ENCODE results near the gene PPM1H.

Gene PPM1H

DNA sequence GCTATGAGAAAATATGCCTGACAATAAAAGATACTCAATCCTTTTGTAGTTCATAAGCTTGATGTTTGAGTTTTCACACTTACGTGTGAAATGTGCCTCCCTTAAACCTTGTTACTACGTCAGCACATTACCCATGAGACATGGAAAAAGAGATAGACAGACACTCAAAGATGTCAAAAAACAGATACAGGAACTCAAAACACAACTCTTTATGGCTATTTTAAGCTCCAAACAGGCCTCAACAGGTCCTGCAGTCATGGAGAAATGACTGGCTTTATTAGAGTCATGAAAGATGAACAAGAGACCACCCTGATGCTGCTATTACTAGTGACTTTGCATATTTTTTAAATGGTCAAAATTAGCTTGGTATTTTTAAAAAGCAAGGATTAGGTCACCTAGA lies 283.8 kb downstream of the PPM1H start:
- no peak for DNase-seq (ENCODE audit: low read depth, low spot score)
- Histone ChIP-seq H3K36me3 (ENCODE audit: insufficient read depth, low read length) (no peaks in the 10 kb centered on the region), H3K9ac (ENCODE audit: insufficient read length) (no peak overlapping the region), H3K4me3 (no peak overlapping the region), H3K27ac (no peak overlapping the region), H3K9me3 (ENCODE audit: low read depth, low read length) (no peaks in the 10 kb centered on the region)
- TF ChIP-seq EZH2 (IDR thresholded peaks at IDR 0.05), result no peak
- TF ChIP-seq FOXP2 (optimal IDR thresholded peaks at IDR 0.05; ENCODE audit: control extremely low read depth, extremely low read length, insufficient read depth), result no peak
- no peak for TF ChIP-seq POLR2AphosphoS5 (IDR thresholded peaks at IDR 0.05; ENCODE audit: borderline replicate concordance, low read depth, low read length)

- Histone ChIP-seq H3K36me3 (ENCODE audit: insufficient read depth, low read length) (no peaks in the 10 kb centered on the region), H3K4me3 (no peak overlapping the region), H3K9me3 (ENCODE audit: low read depth, low read length) (no peaks in the 10 kb centered on the region), H3K27ac (no peak overlapping the region), H3K9ac (ENCODE audit: insufficient read length) (no peak overlapping the region)
- no peak for DNase-seq (ENCODE audit: low read depth, low spot score)
- no peak for TF ChIP-seq POLR2AphosphoS5 (IDR thresholded peaks at IDR 0.05; ENCODE audit: borderline replicate concordance, low read depth, low read length)
- no peak for TF ChIP-seq FOXP2 (optimal IDR thresholded peaks at IDR 0.05; ENCODE audit: control extremely low read depth, extremely low read length, insufficient read depth)
Observed at GRCh38 chr12:62649412-62650138, 285.4 kb downstream of the PPM1H start.

GRCh38 chr12:62647586-62647985 lies 287.4 kb downstream of the PPM1H start:
- Histone ChIP-seq H3K36me3 (ENCODE audit: insufficient read depth, low read length) (no peaks in the 10 kb centered on the region), H3K4me3 (no peak overlapping the region), H3K9ac (ENCODE audit: insufficient read length) (no peak overlapping the region), H3K9me3 (ENCODE audit: low read depth, low read length) (no peaks in the 10 kb centered on the region), H3K27ac (no peak overlapping the region)
- TF ChIP-seq FOXP2 (optimal IDR thresholded peaks at IDR 0.05; ENCODE audit: control extremely low read depth, extremely low read length, insufficient read depth) (no peak), EZH2 (IDR thresholded peaks at IDR 0.05) (no peak), POLR2AphosphoS5 (IDR thresholded peaks at IDR 0.05; ENCODE audit: borderline replicate concordance, low read depth, low read length) (no peak)
- DNase-seq (ENCODE audit: low read depth, low spot score), result no peak

DNA sequence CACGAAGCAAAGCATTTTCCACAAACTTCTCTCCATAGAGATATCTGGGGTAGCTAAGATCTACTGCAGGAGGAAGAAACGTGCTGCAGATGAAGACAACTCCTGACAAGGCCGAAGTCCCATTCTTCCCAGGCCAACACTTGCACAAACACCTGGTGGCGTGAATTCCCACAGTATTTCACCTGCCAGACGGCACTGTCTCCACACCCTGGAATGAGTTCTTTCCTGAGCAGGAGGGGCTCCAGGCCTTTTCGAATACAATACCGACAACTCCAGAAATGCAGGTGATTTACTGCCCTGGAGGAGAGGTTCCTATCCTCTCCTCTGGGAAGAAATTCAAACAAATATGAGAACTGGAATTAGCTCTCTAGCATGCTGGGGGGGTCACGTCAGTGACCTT lies 288.4 kb downstream of the PPM1H start:
- no peak for DNase-seq (ENCODE audit: low read depth, low spot score)
- Histone ChIP-seq H3K36me3 (ENCODE audit: insufficient read depth, low read length) (no peaks in the 10 kb centered on the region), H3K27ac (no peak overlapping the region), H3K9me3 (ENCODE audit: low read depth, low read length) (no peaks in the 10 kb centered on the region), H3K9ac (ENCODE audit: insufficient read length) (no peak overlapping the region), H3K4me3 (no peak overlapping the region)
- TF ChIP-seq FOXP2 (optimal IDR thresholded peaks at IDR 0.05; ENCODE audit: control extremely low read depth, extremely low read length, insufficient read depth) (no peak), POLR2AphosphoS5 (IDR thresholded peaks at IDR 0.05; ENCODE audit: borderline replicate concordance, low read depth, low read length) (no peak), EZH2 (IDR thresholded peaks at IDR 0.05) (no peak)

DNA sequence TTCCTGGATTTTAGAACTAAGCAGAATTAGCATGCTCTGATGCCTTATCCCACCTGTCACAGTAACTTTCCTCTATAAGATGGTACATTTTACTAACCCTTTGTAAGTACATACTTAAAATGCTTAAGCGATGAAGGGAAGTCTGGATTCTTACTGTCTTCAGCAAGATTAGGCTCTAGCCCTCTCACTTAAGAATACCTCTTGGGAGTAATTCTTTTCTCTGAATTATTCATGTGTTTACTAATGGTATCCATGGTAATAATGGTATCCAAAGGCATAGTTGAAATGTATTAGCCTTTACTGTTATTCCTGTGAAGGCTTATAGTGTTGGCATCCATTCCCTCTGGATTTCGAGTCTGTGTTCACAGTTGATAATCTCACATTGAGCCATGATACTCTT lies 291.5 kb downstream of the PPM1H start:
- TF ChIP-seq FOXP2 (optimal IDR thresholded peaks at IDR 0.05; ENCODE audit: control extremely low read depth, extremely low read length, insufficient read depth), result no peak
- no peak for TF ChIP-seq POLR2AphosphoS5 (IDR thresholded peaks at IDR 0.05; ENCODE audit: borderline replicate concordance, low read depth, low read length)
- Histone ChIP-seq H3K4me3 (no peak overlapping the region), H3K36me3 (ENCODE audit: insufficient read depth, low read length) (no peaks in the 10 kb centered on the region), H3K9ac (ENCODE audit: insufficient read length) (no peak overlapping the region), H3K9me3 (ENCODE audit: low read depth, low read length) (no peaks in the 10 kb centered on the region), H3K27ac (no peak overlapping the region)
- no peak for DNase-seq (ENCODE audit: low read depth, low spot score)

DNA sequence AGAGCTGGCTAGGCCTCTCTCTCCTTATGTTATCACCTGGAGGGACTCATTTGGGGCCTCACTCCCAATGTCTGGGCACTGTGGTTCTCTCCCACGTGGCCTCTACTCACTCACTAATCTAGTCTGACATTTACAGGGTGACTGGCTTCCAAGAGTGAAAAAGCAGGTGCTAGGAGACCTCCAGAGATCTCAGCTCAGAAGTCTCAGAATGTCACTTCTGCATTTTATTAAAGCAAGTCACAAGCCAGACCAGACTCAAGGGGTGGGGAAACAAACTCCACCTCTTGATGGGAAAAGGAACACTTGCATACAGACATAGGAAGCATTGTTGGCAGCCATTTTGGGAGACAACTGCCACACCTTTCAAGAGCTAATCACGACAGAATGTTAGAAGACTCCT lies 292.5 kb downstream of the PPM1H start:
- no peak overlapping the region for H3K9ac ChIP-seq (ENCODE audit: insufficient read length)
- no peaks in the 10 kb centered on the region for H3K9me3 ChIP-seq (ENCODE audit: low read depth, low read length)
- H3K27ac ChIP-seq, result no peak overlapping the region
- no peaks in the 10 kb centered on the region for H3K36me3 ChIP-seq (ENCODE audit: insufficient read depth, low read length)
- TF ChIP-seq POLR2AphosphoS5 (IDR thresholded peaks at IDR 0.05; ENCODE audit: borderline replicate concordance, low read depth, low read length) (no peak), EZH2 (IDR thresholded peaks at IDR 0.05) (no peak)
- DNase-seq (ENCODE audit: low read depth, low spot score), result no peak
- no peak overlapping the region for H3K4me3 ChIP-seq

DNA sequence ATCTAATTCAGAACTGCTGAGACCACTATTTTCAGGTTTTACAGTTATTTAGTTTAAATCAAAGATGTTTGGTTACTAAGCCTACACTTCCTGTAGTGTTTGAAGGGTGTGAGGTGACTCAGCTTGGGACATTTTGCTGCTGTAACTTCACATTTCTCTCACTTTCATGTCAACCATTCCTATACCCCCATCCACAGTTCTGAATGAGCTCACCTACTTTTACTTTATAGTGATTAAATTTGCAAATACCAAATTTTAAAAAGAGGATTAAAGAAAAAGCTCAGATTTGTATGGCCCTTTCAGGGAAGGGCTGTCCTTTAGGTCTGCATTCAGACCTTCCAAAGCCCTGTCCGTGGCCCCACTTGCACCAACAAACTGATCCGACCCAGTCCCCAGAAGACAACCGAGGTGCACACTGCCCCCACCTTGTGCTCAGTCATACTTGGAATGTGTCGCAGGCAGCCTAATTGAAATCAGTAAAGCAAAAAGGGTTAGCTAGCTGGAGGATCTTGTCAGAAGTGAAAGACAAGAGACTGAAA lies 294.0 kb downstream of the PPM1H start:
- H3K9ac ChIP-seq (ENCODE audit: insufficient read length), result no peak overlapping the region
- H3K9me3 ChIP-seq (ENCODE audit: low read depth, low read length), result no peaks in the 10 kb centered on the region
- no peak for TF ChIP-seq FOXP2 (optimal IDR thresholded peaks at IDR 0.05; ENCODE audit: control extremely low read depth, extremely low read length, insufficient read depth)
- no peak for TF ChIP-seq POLR2AphosphoS5 (IDR thresholded peaks at IDR 0.05; ENCODE audit: borderline replicate concordance, low read depth, low read length)
- H3K27ac ChIP-seq, result no peak overlapping the region
- H3K4me3 ChIP-seq, result no peak overlapping the region
- H3K36me3 ChIP-seq (ENCODE audit: insufficient read depth, low read length), result no peaks in the 10 kb centered on the region
- DNase-seq (ENCODE audit: low read depth, low spot score), result no peak

- TF ChIP-seq FOXP2 (optimal IDR thresholded peaks at IDR 0.05; ENCODE audit: control extremely low read depth, extremely low read length, insufficient read depth) (no peak), EZH2 (IDR thresholded peaks at IDR 0.05) (no peak), POLR2AphosphoS5 (IDR thresholded peaks at IDR 0.05; ENCODE audit: borderline replicate concordance, low read depth, low read length) (no peak)
- no peak overlapping the region for H3K4me3 ChIP-seq
- H3K9ac ChIP-seq (ENCODE audit: insufficient read length), result no peak overlapping the region
- H3K27ac ChIP-seq, result no peak overlapping the region
- no peaks in the 10 kb centered on the region for H3K9me3 ChIP-seq (ENCODE audit: low read depth, low read length)
- DNase-seq (ENCODE audit: low read depth, low spot score), result no peak
- H3K36me3 ChIP-seq (ENCODE audit: insufficient read depth, low read length), result no peaks in the 10 kb centered on the region
Observed at GRCh38 chr12:62637679-62638078, 297.3 kb downstream of the PPM1H start.

DNA sequence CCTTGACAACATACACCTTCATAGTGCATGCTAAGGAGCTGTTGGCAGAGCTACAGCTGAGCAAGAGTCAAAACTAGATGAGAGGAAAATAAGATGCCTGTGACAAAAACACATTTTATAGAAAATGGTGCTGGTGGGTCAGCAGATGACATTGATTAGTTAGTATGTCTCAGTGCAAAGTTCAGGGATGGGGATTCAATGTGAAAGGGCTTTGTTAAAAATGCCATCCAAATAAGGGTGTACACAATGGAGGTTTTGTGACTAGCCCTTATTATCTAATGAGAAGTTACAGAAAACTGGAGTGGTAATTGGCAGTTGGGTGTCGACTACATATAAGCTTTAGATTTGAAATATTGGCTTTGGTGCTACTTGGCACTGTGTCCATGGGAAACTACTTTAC lies 299.3 kb downstream of the PPM1H start:
- H3K9ac ChIP-seq (ENCODE audit: insufficient read length), result no peak overlapping the region
- no peak overlapping the region for H3K27ac ChIP-seq
- H3K9me3 ChIP-seq (ENCODE audit: low read depth, low read length), result no peaks in the 10 kb centered on the region
- no peak for TF ChIP-seq POLR2AphosphoS5 (IDR thresholded peaks at IDR 0.05; ENCODE audit: borderline replicate concordance, low read depth, low read length)
- TF ChIP-seq FOXP2 (optimal IDR thresholded peaks at IDR 0.05; ENCODE audit: control extremely low read depth, extremely low read length, insufficient read depth), result no peak
- TF ChIP-seq EZH2 (IDR thresholded peaks at IDR 0.05), result no peak
- no peak overlapping the region for H3K4me3 ChIP-seq
- no peak for DNase-seq (ENCODE audit: low read depth, low spot score)
- H3K36me3 ChIP-seq (ENCODE audit: insufficient read depth, low read length), result no peaks in the 10 kb centered on the region

Data from SK-N-MC (cell line).